ENCODE results near the gene SLC12A4. TPM values are rescaled to one million over a fixed set of nuclear protein-coding genes. Genes with fewer than 3 reads are reported as not detected.
"Not testable (repeated sequence)": the region's sequence is repeated elsewhere in the genome, so short reads cannot be mapped to it uniquely, and the experiment has no call there.

SLC12A4 gene
- total RNA-seq, 4 donors from 2014 or later, result 82.0 to 127 (median 101) TPM

- no peak overlapping the region for H3K27ac ChIP-seq
- WGBS, 2 donors, result 89 to 94% methylated on average over 5 of the region's 5 CpGs
Observed at GRCh38 chr16:67940446-67941089, 27.9 kb downstream of the SLC12A4 start.

GRCh38 chr16:67939507-67940445 lies 28.7 kb downstream of the SLC12A4 start:
- H3K4me3 ChIP-seq, result no peak overlapping the region
- WGBS, 2 donors, result 70 to 78% methylated on average over 31 to 32 of the region's 33 CpGs
- no peak overlapping the region for H3K27ac ChIP-seq
- H3K4me1 ChIP-seq, result peaks cover 0 to 65% (median 38%) of the 10 kb centered on the region in 4 donors
- H3K36me3 ChIP-seq, result peaks cover 0 to 44% (median 3%) of the 10 kb centered on the region in 3 donors
- no peaks in the 10 kb centered on the region for H3K9me3 ChIP-seq
- no peaks in the 10 kb centered on the region for H3K27me3 ChIP-seq
- DNase-seq (ENCODE audit: low spot score in 2 of 2), result peak in 1 of 2 donors; percentile 48
- no peak for TF ChIP-seq POLR2A (IDR thresholded peaks at IDR 0.05)
- no peak for TF ChIP-seq CTCF (IDR thresholded peaks at IDR 0.05)
- TF ChIP-seq EP300 (IDR thresholded peaks at IDR 0.05), result peak in 1 of 2 donors; percentile 3

More at GRCh38 chr16:67940446-67941089, 27.9 kb downstream of the SLC12A4 start:
- TF ChIP-seq POLR2A (IDR thresholded peaks at IDR 0.05) (no peak), EP300 (IDR thresholded peaks at IDR 0.05) (no peak), CTCF (IDR thresholded peaks at IDR 0.05) (no peak)
- H3K4me1 ChIP-seq, result peaks cover 0 to 66% (median 38%) of the 10 kb centered on the region in 4 donors
- no peak for DNase-seq (ENCODE audit: low spot score in 2 of 2)
- H3K4me3 ChIP-seq, result no peak overlapping the region
- H3K36me3 ChIP-seq, result peaks cover 0 to 52% (median 4%) of the 10 kb centered on the region in 3 donors
- no peaks in the 10 kb centered on the region for H3K9me3 ChIP-seq
- H3K27me3 ChIP-seq, result no peaks in the 10 kb centered on the region

- not testable (repeated sequence) for H3K4me3 ChIP-seq; DNase-seq (ENCODE audit: low spot score in 2 of 2); H3K27me3 ChIP-seq; H3K9me3 ChIP-seq
- peak overlapping the region in 1 of 4 donors; percentile 95 for H3K27ac ChIP-seq
- WGBS, 2 donors, result 87 to 93% methylated on average over 5 of the region's 5 CpGs
- H3K4me1 ChIP-seq, result peaks cover 0 to 55% (median 25%) of the 10 kb centered on the region in 4 donors
- peaks cover 0 to 45% (median 5%) of the 10 kb centered on the region in 3 donors for H3K36me3 ChIP-seq
Observed at GRCh38 chr16:67937713-67938112, 30.7 kb downstream of the SLC12A4 start.

- peak overlapping the region; percentile 60 to 95 (median 94) for H3K27ac ChIP-seq
- WGBS, 2 donors, result 47% methylated on average over 6 of the region's 6 CpGs
- peak in 1 of 2 donors; percentile 53 for DNase-seq (ENCODE audit: low spot score in 2 of 2)
- peaks cover 0 to 49% (median 20%) of the 10 kb centered on the region in 4 donors for H3K4me1 ChIP-seq
- TF ChIP-seq CTCF (IDR thresholded peaks at IDR 0.05), result no peak
- TF ChIP-seq POLR2A (IDR thresholded peaks at IDR 0.05), result no peak
- TF ChIP-seq EP300 (IDR thresholded peaks at IDR 0.05), result no peak
- no peaks in the 10 kb centered on the region for H3K9me3 ChIP-seq
- H3K4me3 ChIP-seq, result peak overlapping the region; percentile 74 to 98 (median 84)
- H3K27me3 ChIP-seq, result no peaks in the 10 kb centered on the region
- peaks cover 0 to 40% (median 5%) of the 10 kb centered on the region in 3 donors for H3K36me3 ChIP-seq
Observed at GRCh38 chr16:67936880-67937605, 31.4 kb downstream of the SLC12A4 start.

Measured in tibial nerve (tissue), 4 donors.